Measurements from ENCODE around the gene AHDC1. TPM values are rescaled to one million over a fixed set of nuclear protein-coding genes. Genes with fewer than 3 reads are reported as not detected.
A peak's percentile ranks its signal among the peaks of the same experiment; 100 is the strongest.

The AHDC1 gene
- total and polyA plus RNA-seq, 2 donors (not counting 3 experiments of a cell fraction or from before 2014, with no cell fraction given): 7.0 to 32.1 TPM

DNA sequence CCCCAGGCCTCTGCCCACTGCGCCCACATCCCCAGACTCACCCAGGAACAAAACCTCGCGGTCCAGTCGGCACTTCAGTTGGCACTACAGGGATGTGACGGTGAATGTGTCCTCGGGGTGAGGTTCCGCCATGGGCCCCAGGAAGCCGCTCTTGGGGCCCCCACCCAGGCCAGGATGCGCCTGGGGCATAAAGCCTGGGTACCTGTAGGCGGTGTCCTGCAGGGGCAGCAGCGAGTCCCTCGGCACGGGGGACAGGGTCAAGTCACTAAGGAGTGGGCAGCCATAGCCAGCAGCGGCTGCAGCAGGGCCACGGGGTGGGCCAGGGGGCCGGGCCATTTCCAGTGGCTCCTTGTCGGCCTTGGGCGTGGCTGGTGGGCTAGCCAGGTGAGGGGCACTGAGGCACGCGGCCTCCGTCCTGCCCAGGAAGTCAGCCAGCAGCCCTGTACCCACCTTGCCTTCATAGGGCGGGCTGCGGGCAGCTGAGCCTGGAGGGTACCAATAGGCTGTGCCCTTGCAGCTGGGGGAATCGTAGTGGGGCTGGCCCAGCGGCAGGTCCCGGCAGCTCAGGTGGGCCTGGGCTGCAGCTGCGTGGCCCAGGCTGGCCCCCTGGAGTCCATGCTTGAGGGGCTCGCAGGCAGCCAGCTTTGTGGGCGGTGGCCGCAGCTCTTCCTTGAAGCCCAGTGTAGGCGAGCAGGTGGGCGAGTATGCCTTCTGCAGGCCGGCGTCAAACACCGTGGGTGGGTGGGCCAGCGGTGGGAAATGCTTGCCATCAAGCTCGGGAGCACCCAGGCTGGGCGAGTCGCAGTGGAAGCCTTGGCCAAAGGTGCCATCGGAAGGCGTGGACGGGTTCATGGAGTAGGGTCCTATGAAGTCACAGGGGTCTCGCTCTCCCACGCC lies 56.5 kb downstream of the AHDC1 start:
- Histone ChIP-seq H3K4me2 (ENCODE audit: insufficient read depth, low read length) (no peak overlapping the region), H3K27ac (ENCODE audit: insufficient read depth, low read depth, low read length) (no peak overlapping the region), H3K79me2 (ENCODE audit: control insufficient read depth, insufficient read depth, low read length) (no peaks in the 10 kb centered on the region), H4K20me1 (replicated peaks; ENCODE audit: control insufficient read depth, extremely low read depth, insufficient read depth, low read length) (no peaks in the 10 kb centered on the region), H3K9me1 (replicated peaks; ENCODE audit: control insufficient read depth, extremely low read depth, insufficient read depth, low read length) (no peaks in the 10 kb centered on the region), H2AFZ (ENCODE audit: low read depth, low read length) (no peak overlapping the region), H3K9ac (replicated peaks; ENCODE audit: extremely low read depth, insufficient read depth, low read length) (no peak overlapping the region), H3K9me3 (replicated peaks; ENCODE audit: control insufficient read depth, insufficient read depth, low read length) (no peaks in the 10 kb centered on the region), H3K36me3 (ENCODE audit: control insufficient read depth in 2 of 2, extremely low read depth in 1 of 2, insufficient read depth in 2 of 2, low read length in 2 of 2) (peaks cover 5 to 48% of the 10 kb centered on the region in 2 experiments), H3K4me3 (replicated peaks in 1 of 3; ENCODE audit: insufficient read depth in 1 of 3, low read depth in 1 of 3, low read length in 3 of 3) (no peak overlapping the region), H3K4me1 (ENCODE audit: control insufficient read depth, extremely low read depth, insufficient read depth, low read length) (peaks cover 2% of the 10 kb centered on the region), H3K27me3 (ENCODE audit: control insufficient read depth in 2 of 2, insufficient read depth in 2 of 2, low read length in 2 of 2) (no peaks in the 10 kb centered on the region)
- DNase-seq (ENCODE audit: low read depth, low spot score) (no peak), FAIRE-seq (no peak)
- CTCF ChIA-PET: interaction anchor here (1.6 to 4.2 kb wide), 2 partner anchors 9 to 131 kb away, joined by 3 to 33 read pairs; no protein-coding TSS in a partner anchor
- dilution Hi-C loops (cut with MboI; ENCODE audit: extremely low pct_ligation_motif_present, low sequenced_read_pairs): no loop called here
- TF ChIP-seq, protein P1, sequence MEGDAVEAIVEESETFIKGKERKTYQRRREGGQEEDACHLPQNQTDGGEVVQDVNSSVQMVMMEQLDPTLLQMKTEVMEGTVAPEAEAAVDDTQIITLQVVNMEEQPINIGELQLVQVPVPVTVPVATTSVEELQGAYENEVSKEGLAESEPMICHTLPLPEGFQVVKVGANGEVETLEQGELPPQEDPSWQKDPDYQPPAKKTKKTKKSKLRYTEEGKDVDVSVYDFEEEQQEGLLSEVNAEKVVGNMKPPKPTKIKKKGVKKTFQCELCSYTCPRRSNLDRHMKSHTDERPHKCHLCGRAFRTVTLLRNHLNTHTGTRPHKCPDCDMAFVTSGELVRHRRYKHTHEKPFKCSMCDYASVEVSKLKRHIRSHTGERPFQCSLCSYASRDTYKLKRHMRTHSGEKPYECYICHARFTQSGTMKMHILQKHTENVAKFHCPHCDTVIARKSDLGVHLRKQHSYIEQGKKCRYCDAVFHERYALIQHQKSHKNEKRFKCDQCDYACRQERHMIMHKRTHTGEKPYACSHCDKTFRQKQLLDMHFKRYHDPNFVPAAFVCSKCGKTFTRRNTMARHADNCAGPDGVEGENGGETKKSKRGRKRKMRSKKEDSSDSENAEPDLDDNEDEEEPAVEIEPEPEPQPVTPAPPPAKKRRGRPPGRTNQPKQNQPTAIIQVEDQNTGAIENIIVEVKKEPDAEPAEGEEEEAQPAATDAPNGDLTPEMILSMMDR (IDR thresholded peaks at IDR 0.05; ENCODE audit: extremely low read depth in 1 of 2, insufficient read depth in 1 of 2, low read depth in 1 of 2, low read length in 2 of 2): peak; percentile 6 to 16
- TF ChIP-seq MYC (IDR thresholded peaks at IDR 0.05; ENCODE audit: low read depth, low read length): no peak
- POLR2A ChIA-PET: no interaction called here
- no TSS peak for BruUV-seq (replicated peaks)
- intact Hi-C loops (cut with micrococcal nuclease): no loop called here

DNA sequence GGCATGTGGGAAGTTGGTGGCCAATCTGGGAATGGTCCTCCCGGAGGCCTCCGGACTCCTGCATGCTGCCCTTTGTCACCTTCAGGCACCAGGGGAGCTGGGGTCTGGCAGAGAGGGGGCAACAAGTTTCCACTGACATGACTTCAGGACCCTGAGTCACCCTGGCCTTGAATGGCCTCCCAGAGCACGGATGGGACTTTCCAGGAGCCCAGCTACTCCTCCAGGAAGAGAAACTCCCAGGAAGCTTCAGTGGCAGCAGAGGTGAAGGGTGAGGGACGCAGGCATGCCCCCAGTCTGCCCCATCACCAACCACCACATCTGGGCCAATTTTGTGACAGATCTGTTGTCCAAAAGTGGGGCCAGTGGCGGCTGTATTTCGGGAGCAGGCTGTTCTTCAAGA lies 58.1 kb downstream of the AHDC1 start:
- no peak for DNase-seq (ENCODE audit: low read depth, low spot score)
- ChIA-PET CTCF (interaction anchor here (1.4 to 4.2 kb wide), 2 partner anchors 10 to 11 kb away, joined by 3 to 33 read pairs; no protein-coding TSS in a partner anchor), POLR2A (no interaction called here)
- no TSS peak for BruUV-seq (replicated peaks)
- Histone ChIP-seq H3K9me1 (replicated peaks; ENCODE audit: control insufficient read depth, extremely low read depth, insufficient read depth, low read length) (no peaks in the 10 kb centered on the region), H3K27ac (ENCODE audit: insufficient read depth, low read depth, low read length) (no peak overlapping the region), H3K9me3 (replicated peaks; ENCODE audit: control insufficient read depth, insufficient read depth, low read length) (no peaks in the 10 kb centered on the region), H3K36me3 (ENCODE audit: control insufficient read depth in 2 of 2, extremely low read depth in 1 of 2, insufficient read depth in 2 of 2, low read length in 2 of 2) (peaks cover 0 to 43% of the 10 kb centered on the region in 2 experiments), H3K27me3 (ENCODE audit: control insufficient read depth in 2 of 2, insufficient read depth in 2 of 2, low read length in 2 of 2) (no peaks in the 10 kb centered on the region), H3K4me2 (ENCODE audit: insufficient read depth, low read length) (no peak overlapping the region), H3K4me3 (replicated peaks in 1 of 3; ENCODE audit: insufficient read depth in 1 of 3, low read depth in 1 of 3, low read length in 3 of 3) (no peak overlapping the region), H3K9ac (replicated peaks; ENCODE audit: extremely low read depth, insufficient read depth, low read length) (no peak overlapping the region), H3K4me1 (ENCODE audit: control insufficient read depth, extremely low read depth, insufficient read depth, low read length) (peaks cover 2% of the 10 kb centered on the region), H3K79me2 (ENCODE audit: control insufficient read depth, insufficient read depth, low read length) (no peaks in the 10 kb centered on the region), H4K20me1 (replicated peaks; ENCODE audit: control insufficient read depth, extremely low read depth, insufficient read depth, low read length) (no peaks in the 10 kb centered on the region), H2AFZ (ENCODE audit: low read depth, low read length) (no peak overlapping the region)
- intact Hi-C loops (cut with micrococcal nuclease): no loop called here
- no peak for FAIRE-seq
- no peak for TF ChIP-seq POLR2AphosphoS5 (IDR thresholded peaks at IDR 0.05; ENCODE audit: insufficient read depth, low read depth, low read length)
- no peak for TF ChIP-seq EZH2 (IDR thresholded peaks at IDR 0.05; ENCODE audit: borderline replicate concordance, low read depth, low read length, severe bottlenecking)
- no peak for TF ChIP-seq FOS (IDR thresholded peaks at IDR 0.05; ENCODE audit: borderline replicate concordance, insufficient read depth, low read length)
- no peak for TF ChIP-seq GATA2 (IDR thresholded peaks at IDR 0.05; ENCODE audit: insufficient read depth, insufficient read length, low read depth, low read length)
- no peak for TF ChIP-seq MYC (IDR thresholded peaks at IDR 0.05; ENCODE audit: low read depth, low read length)
- TF ChIP-seq, protein P2, sequence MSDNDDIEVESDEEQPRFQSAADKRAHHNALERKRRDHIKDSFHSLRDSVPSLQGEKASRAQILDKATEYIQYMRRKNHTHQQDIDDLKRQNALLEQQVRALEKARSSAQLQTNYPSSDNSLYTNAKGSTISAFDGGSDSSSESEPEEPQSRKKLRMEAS (IDR thresholded peaks at IDR 0.05; ENCODE audit: insufficient read depth, insufficient read length): no peak
- no peak for TF ChIP-seq POLR2A (IDR thresholded peaks at IDR 0.05; ENCODE audit: low read depth, low read length)
- TF ChIP-seq, protein P1 (IDR thresholded peaks at IDR 0.05; ENCODE audit: extremely low read depth in 1 of 2, insufficient read depth in 1 of 2, low read depth in 1 of 2, low read length in 2 of 2): no peak
- TF ChIP-seq JUN (IDR thresholded peaks at IDR 0.05; ENCODE audit: borderline replicate concordance, insufficient read depth, insufficient read length, low read depth): no peak
- dilution Hi-C loops (cut with MboI; ENCODE audit: extremely low pct_ligation_motif_present, low sequenced_read_pairs): no loop called here
